GM23338 (cell line): ENCODE measurements around the gene ZNF326. TPM values are rescaled to one million over a fixed set of nuclear protein-coding genes. Genes with fewer than 3 reads are reported as not detected.

Experiments
- ATAC-seq: fragments of 200-7000 bp; cut with Tn5 transposase; 3 replicates; pipeline ENCODE4 v1.9.1; 2020
- DNase-seq: peaks from one replicate; pipeline ENCODE4 v3.0.0-alpha.2; 2015; ENCODE audit warnings: low spot score
- H2AFZ ChIP-seq: fragments of 200-600 bp; sonication (generic); 2 replicates; pipeline ENCODE4 v1.8.0; 2016; ENCODE audit warnings: antibody characterized with exemption, mild to moderate bottlenecking, moderate library complexity
- H3F3A ChIP-seq: fragments of 200-600 bp; sonication (generic); replicated peaks from 2 replicates; pipeline ENCODE4 v1.8.0; 2017; ENCODE audit warnings: antibody characterized with exemption, mixed run types, low read depth
- H3K27ac ChIP-seq: fragments of 200-600 bp; sonication (generic); 2 replicates; pipeline ENCODE4 v1.6.1; 2016; ENCODE audit warnings: low read depth
- H3K27me3 ChIP-seq: fragments of 200-600 bp; sonication (generic); 2 replicates; pipeline ENCODE4 v1.8.0; 2016; ENCODE audit warnings: mild to moderate bottlenecking, mixed run types, moderate library complexity; ENCODE audit not compliant: insufficient read depth
- H3K36me3 ChIP-seq: fragments of 200-600 bp; sonication (generic); 2 replicates; pipeline ENCODE4 v1.8.0; 2016; ENCODE audit warnings: mild to moderate bottlenecking; ENCODE audit not compliant: insufficient read depth
- H3K4me1 ChIP-seq: fragments of 200-600 bp; sonication (generic); 2 replicates; pipeline ENCODE4 v1.8.0; 2016; ENCODE audit warnings: mild to moderate bottlenecking, moderate library complexity; ENCODE audit not compliant: insufficient read depth
- H3K4me2 ChIP-seq: fragments of 200-600 bp; sonication (generic); 2 replicates; pipeline ENCODE4 v1.7.1; 2017; ENCODE audit warnings: mixed run types
- H3K4me3 ChIP-seq: fragments of 200-600 bp; sonication (generic); 2 replicates; pipeline ENCODE4 v1.6.1; 2016; ENCODE audit warnings: mixed run types
- H3K79me2 ChIP-seq: fragments of 200-600 bp; sonication (generic); replicated peaks from 2 replicates; pipeline ENCODE4 v1.8.0; 2017; ENCODE audit warnings: mild to moderate bottlenecking; ENCODE audit not compliant: insufficient read depth
- H3K9me2 ChIP-seq: fragments of 200-600 bp; sonication (generic); 2 replicates; pipeline ENCODE4 v1.8.0; 2017; ENCODE audit not compliant: insufficient read depth
- H4K20me1 ChIP-seq: fragments of 200-600 bp; sonication (generic); replicated peaks from 2 replicates; pipeline ENCODE4 v1.8.0; 2017; ENCODE audit warnings: mild to moderate bottlenecking; ENCODE audit not compliant: insufficient read depth
- H3K27ac Mint-ChIP-seq: 2 replicates; pipeline ENCODE4 v1.8.0; 2020; ENCODE audit warnings: inconsistent platforms, mild to moderate bottlenecking, moderate library complexity, mixed read lengths
- H3K27me3 Mint-ChIP-seq: 3 replicates; pipeline ENCODE4 v1.8.0; 2022; ENCODE audit warnings: low read depth, mild to moderate bottlenecking, moderate library complexity, mixed read lengths, inconsistent platforms; ENCODE audit not compliant: insufficient read depth, poor library complexity
- H3K36me3 Mint-ChIP-seq: 3 replicates; pipeline ENCODE4 v1.8.0; 2021; ENCODE audit warnings: low read depth, mild to moderate bottlenecking, inconsistent platforms, moderate library complexity, mixed read lengths
- H3K4me1 Mint-ChIP-seq: 3 replicates; pipeline ENCODE4 v1.8.0; 2020; ENCODE audit warnings: mild to moderate bottlenecking, inconsistent platforms, mixed read lengths
- H3K4me3 Mint-ChIP-seq: 3 replicates; pipeline ENCODE4 v1.8.0; 2021; ENCODE audit warnings: moderate library complexity, mild to moderate bottlenecking, inconsistent platforms, mixed read lengths
- H3K9me3 Mint-ChIP-seq: 3 replicates; pipeline ENCODE4 v1.8.0; 2020; ENCODE audit warnings: moderate library complexity, mild to moderate bottlenecking, inconsistent platforms, mixed read lengths
- CREB1 ChIP-seq: fragments of 250-450 bp; sonication (Bioruptor Pico); IDR thresholded peaks from 2 replicates; pipeline ENCODE4 v1.5.0; 2020; ENCODE audit warnings: low read depth, mild to moderate bottlenecking, moderate library complexity
- ETS1 ChIP-seq: IDR thresholded peaks from 2 replicates; pipeline ENCODE4 v1.6.1; 2016; ENCODE audit warnings: antibody characterized with exemption
- EZH2phosphoT487 ChIP-seq: fragments of 200-600 bp; sonication (generic); IDR thresholded peaks from one replicate; pipeline ENCODE4 v1.8.1; 2018; ENCODE audit warnings: antibody characterized with exemption; ENCODE audit not compliant: unreplicated experiment
- JUNB ChIP-seq: IDR thresholded peaks from one replicate; pipeline ENCODE4 v1.6.1; 2016; ENCODE audit warnings: antibody characterized with exemption; ENCODE audit not compliant: unreplicated experiment
- NANOG ChIP-seq: IDR thresholded peaks from 2 replicates; pipeline ENCODE4 v1.6.1; 2016; ENCODE audit warnings: antibody characterized with exemption, borderline replicate concordance
- POLR2AphosphoS5 ChIP-seq: IDR thresholded peaks from 2 replicates; pipeline ENCODE4 v1.6.1; 2016; ENCODE audit warnings: antibody characterized with exemption, low read depth
- STAT1 ChIP-seq: IDR thresholded peaks from one replicate; pipeline ENCODE4 v1.6.1; 2016; ENCODE audit warnings: antibody characterized with exemption; ENCODE audit not compliant: unreplicated experiment
- ZNF114 ChIP-seq: fragments of 250-450 bp; sonication (Bioruptor Pico); IDR thresholded peaks from 2 replicates; pipeline ENCODE4 v1.5.0; 2020; ENCODE audit warnings: mild to moderate bottlenecking, moderate library complexity
- ZNF331 ChIP-seq: fragments of 250-450 bp; sonication (Bioruptor Pico); IDR thresholded peaks from 2 replicates; pipeline ENCODE4 v1.5.0; 2020; ENCODE audit warnings: low read depth, mild to moderate bottlenecking, moderate library complexity
- polyA plus RNA-seq: library from polyadenylated mRNA; unstranded; fragments of >200 nt; fragmentation: Nextera tagmentation; extraction: Ambion mirVana; gene quantifications from 2 replicates; pipeline ENCODE4 v1.2.1, GENCODE V29; 2016
- total RNA-seq: library from RNA; depleted of rRNA; stranded (reverse); fragments of >200 nt; shearing (Covaris generic); gene quantifications from 2 replicates; pipeline ENCODE4 v1.2.3, GENCODE V29; 2014
- TF ChIP-seq, protein P1 (sequence below): fragments of 250-450 bp; sonication (Bioruptor Pico); IDR thresholded peaks from 2 replicates; pipeline ENCODE4 v1.5.0; 2020; ENCODE audit warnings: mild to moderate bottlenecking, moderate library complexity
- TF ChIP-seq, protein P2 (sequence below): IDR thresholded peaks from one replicate; pipeline ENCODE4 v1.6.1; 2018; ENCODE audit warnings: antibody characterized with exemption; ENCODE audit not compliant: unreplicated experiment

The ZNF326 gene
- total and polyA plus RNA-seq, 2 experiments from 2014 or later, result 28.6 to 35.1 TPM

- no peak for TF ChIP-seq ETS1
- no peak for TF ChIP-seq NANOG
- no peak for TF ChIP-seq POLR2AphosphoS5
- TF ChIP-seq ZNF114 (CRISPR knock-in tag), result no peak
These were observed 48.4 kb upstream of the ZNF326 start (continued) for GRCh38 chr1:89946532-89946931.

DNA sequence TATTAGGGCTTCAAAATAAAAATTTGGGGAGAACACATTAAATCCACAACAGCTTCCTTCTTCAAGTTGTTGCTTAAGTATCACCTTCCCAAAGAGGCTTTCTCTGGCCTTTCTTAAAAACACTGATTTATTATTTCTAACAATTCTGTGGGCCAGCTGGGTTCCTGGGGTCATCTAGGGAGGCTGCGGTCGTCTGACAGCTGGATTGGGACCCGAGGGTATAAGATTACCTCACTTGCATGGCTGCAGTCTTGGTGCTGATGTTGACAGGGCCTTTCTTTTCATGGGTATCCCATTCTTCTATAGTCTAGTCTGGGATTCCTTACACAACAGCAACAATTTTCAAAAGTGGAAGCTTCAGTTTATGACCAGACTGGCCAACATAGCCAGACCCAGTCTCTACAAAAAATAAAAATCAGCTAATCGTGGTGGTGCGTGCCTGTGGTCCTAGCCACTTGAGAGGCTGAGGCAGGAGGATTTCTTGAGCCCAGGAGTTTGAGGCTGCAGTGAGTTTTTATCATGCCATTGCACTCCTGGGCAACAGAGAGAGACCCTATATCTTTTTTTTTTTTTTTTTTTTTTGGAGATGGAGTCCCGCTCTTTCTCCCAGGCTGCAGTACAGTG lies 46.1 kb upstream of the ZNF326 start:
- Mint-ChIP-seq H3K9me3 (no peaks in the 10 kb centered on the region), H3K27ac (no peak overlapping the region), H3K4me3 (no peak overlapping the region), H3K4me1 (peaks cover 37% of the 10 kb centered on the region), H3K36me3 (no peaks in the 10 kb centered on the region), H3K27me3 (peaks cover 6% of the 10 kb centered on the region)
- no peak for TF ChIP-seq ZNF331 (CRISPR knock-in tag)
- TF ChIP-seq ZNF114 (CRISPR knock-in tag), result no peak
- TF ChIP-seq, protein P1, sequence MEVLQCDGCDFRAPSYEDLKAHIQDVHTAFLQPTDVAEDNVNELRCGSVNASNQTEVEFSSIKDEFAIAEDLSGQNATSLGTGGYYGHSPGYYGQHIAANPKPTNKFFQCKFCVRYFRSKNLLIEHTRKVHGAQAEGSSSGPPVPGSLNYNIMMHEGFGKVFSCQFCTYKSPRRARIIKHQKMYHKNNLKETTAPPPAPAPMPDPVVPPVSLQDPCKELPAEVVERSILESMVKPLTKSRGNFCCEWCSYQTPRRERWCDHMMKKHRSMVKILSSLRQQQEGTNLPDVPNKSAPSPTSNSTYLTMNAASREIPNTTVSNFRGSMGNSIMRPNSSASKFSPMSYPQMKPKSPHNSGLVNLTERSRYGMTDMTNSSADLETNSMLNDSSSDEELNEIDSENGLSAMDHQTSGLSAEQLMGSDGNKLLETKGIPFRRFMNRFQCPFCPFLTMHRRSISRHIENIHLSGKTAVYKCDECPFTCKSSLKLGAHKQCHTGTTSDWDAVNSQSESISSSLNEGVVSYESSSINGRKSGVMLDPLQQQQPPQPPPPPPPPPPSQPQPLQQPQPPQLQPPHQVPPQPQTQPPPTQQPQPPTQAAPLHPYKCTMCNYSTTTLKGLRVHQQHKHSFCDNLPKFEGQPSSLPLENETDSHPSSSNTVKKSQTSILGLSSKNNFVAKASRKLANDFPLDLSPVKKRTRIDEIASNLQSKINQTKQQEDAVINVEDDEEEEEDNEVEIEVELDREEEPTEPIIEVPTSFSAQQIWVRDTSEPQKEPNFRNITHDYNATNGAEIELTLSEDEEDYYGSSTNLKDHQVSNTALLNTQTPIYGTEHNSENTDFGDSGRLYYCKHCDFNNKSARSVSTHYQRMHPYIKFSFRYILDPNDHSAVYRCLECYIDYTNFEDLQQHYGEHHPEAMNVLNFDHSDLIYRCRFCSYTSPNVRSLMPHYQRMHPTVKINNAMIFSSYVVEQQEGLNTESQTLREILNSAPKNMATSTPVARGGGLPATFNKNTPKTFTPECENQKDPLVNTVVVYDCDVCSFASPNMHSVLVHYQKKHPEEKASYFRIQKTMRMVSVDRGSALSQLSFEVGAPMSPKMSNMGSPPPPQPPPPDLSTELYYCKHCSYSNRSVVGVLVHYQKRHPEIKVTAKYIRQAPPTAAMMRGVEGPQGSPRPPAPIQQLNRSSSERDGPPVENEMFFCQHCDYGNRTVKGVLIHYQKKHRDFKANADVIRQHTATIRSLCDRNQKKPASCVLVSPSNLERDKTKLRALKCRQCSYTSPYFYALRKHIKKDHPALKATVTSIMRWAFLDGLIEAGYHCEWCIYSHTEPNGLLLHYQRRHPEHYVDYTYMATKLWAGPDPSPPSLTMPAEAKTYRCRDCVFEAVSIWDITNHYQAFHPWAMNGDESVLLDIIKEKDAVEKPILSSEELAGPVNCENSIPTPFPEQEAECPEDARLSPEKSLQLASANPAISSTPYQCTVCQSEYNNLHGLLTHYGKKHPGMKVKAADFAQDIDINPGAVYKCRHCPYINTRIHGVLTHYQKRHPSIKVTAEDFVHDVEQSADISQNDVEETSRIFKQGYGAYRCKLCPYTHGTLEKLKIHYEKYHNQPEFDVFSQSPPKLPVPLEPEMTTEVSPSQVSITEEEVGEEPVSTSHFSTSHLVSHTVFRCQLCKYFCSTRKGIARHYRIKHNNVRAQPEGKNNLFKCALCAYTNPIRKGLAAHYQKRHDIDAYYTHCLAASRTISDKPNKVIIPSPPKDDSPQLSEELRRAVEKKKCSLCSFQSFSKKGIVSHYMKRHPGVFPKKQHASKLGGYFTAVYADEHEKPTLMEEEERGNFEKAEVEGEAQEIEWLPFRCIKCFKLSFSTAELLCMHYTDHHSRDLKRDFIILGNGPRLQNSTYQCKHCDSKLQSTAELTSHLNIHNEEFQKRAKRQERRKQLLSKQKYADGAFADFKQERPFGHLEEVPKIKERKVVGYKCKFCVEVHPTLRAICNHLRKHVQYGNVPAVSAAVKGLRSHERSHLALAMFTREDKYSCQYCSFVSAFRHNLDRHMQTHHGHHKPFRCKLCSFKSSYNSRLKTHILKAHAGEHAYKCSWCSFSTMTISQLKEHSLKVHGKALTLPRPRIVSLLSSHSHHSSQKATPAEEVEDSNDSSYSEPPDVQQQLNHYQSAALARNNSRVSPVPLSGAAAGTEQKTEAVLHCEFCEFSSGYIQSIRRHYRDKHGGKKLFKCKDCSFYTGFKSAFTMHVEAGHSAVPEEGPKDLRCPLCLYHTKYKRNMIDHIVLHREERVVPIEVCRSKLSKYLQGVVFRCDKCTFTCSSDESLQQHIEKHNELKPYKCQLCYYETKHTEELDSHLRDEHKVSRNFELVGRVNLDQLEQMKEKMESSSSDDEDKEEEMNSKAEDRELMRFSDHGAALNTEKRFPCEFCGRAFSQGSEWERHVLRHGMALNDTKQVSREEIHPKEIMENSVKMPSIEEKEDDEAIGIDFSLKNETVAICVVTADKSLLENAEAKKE, result no peak
- no peak for TF ChIP-seq CREB1 (CRISPR knock-in tag)
- TF ChIP-seq ETS1, result no peak
- TF ChIP-seq NANOG, result no peak
- TF ChIP-seq POLR2AphosphoS5, result no peak
- no peak for TF ChIP-seq STAT1
- TF ChIP-seq, protein P2, sequence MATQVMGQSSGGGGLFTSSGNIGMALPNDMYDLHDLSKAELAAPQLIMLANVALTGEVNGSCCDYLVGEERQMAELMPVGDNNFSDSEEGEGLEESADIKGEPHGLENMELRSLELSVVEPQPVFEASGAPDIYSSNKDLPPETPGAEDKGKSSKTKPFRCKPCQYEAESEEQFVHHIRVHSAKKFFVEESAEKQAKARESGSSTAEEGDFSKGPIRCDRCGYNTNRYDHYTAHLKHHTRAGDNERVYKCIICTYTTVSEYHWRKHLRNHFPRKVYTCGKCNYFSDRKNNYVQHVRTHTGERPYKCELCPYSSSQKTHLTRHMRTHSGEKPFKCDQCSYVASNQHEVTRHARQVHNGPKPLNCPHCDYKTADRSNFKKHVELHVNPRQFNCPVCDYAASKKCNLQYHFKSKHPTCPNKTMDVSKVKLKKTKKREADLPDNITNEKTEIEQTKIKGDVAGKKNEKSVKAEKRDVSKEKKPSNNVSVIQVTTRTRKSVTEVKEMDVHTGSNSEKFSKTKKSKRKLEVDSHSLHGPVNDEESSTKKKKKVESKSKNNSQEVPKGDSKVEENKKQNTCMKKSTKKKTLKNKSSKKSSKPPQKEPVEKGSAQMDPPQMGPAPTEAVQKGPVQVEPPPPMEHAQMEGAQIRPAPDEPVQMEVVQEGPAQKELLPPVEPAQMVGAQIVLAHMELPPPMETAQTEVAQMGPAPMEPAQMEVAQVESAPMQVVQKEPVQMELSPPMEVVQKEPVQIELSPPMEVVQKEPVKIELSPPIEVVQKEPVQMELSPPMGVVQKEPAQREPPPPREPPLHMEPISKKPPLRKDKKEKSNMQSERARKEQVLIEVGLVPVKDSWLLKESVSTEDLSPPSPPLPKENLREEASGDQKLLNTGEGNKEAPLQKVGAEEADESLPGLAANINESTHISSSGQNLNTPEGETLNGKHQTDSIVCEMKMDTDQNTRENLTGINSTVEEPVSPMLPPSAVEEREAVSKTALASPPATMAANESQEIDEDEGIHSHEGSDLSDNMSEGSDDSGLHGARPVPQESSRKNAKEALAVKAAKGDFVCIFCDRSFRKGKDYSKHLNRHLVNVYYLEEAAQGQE, result no peak
- no peak for TF ChIP-seq JUNB
- no peak for TF ChIP-seq EZH2phosphoT487
- no peaks in the 10 kb centered on the region for H3K9me2 ChIP-seq
- no peak overlapping the region for H3K4me2 ChIP-seq
- H3K27ac ChIP-seq, result no peak overlapping the region
- peaks cover 3% of the 10 kb centered on the region; the same call in 1 of the 2 replicates for H3K27me3 ChIP-seq
- H3K36me3 ChIP-seq, result no peaks in the 10 kb centered on the region
- no peak overlapping the region for H2AFZ ChIP-seq
- H3F3A ChIP-seq, result no peaks in the 10 kb centered on the region
- no peaks in the 10 kb centered on the region for H4K20me1 ChIP-seq
- peaks cover 39% of the 10 kb centered on the region for H3K4me1 ChIP-seq
- DNase-seq (no peak), ATAC-seq (no peak)
- H3K79me2 ChIP-seq, result no peaks in the 10 kb centered on the region
- no peak overlapping the region for H3K4me3 ChIP-seq
